ENCODE measurements around the gene ZBED6.

DNA sequence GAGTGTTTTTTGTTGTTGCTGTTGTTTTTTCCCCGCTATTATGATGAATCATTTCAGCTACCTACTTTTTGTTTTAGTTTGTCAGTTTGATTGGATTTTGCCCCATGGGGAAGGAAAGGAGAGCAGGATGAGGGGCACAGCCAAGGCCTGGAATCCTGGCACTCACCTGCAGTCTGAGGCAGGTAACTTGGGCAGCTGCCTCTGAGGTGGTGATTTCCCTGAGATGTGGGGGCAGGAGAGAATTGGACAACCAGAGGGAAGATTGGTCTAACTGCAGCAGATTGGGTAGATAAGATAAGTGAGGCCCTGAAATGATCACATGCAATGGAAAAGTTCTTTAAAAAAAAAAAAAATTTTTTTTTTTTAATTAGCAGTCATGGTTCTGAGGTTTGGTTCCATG lies 31.9 kb upstream of the ZBED6 start:
- TF ChIP-seq, protein P1, sequence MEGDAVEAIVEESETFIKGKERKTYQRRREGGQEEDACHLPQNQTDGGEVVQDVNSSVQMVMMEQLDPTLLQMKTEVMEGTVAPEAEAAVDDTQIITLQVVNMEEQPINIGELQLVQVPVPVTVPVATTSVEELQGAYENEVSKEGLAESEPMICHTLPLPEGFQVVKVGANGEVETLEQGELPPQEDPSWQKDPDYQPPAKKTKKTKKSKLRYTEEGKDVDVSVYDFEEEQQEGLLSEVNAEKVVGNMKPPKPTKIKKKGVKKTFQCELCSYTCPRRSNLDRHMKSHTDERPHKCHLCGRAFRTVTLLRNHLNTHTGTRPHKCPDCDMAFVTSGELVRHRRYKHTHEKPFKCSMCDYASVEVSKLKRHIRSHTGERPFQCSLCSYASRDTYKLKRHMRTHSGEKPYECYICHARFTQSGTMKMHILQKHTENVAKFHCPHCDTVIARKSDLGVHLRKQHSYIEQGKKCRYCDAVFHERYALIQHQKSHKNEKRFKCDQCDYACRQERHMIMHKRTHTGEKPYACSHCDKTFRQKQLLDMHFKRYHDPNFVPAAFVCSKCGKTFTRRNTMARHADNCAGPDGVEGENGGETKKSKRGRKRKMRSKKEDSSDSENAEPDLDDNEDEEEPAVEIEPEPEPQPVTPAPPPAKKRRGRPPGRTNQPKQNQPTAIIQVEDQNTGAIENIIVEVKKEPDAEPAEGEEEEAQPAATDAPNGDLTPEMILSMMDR (IDR thresholded peaks at IDR 0.05), result no peak
- no peak for TF ChIP-seq POLR2A (IDR thresholded peaks at IDR 0.05)
